ENCODE results near the gene FCHSD2. TPM values are rescaled to one million over a fixed set of nuclear protein-coding genes. Genes with fewer than 3 reads are reported as not detected.

Gene FCHSD2
- total RNA-seq, 1 donor from 2014 or later: 10.0 TPM

DNA sequence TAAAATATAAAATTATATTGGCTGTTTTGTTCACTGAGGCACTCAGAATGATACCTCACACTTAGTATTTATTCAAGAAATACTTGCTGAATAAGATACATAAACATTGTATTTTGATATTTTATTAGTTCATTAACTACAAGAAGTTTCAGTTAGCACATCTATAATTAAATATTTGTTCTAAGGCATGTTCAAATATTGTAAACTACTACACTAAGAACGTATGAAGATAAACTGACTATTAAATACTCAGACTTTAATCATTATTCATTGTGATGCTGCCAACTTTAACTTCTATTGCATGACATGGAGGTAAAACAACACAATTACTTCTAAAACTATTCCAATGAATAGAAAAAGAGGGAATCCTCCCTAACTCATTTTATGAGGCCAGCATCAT, 198.5 kb downstream of the FCHSD2 start:
- no peaks in the 10 kb centered on the region for H3K36me3 ChIP-seq (ENCODE audit: control insufficient read depth, insufficient read depth, low read length)
- TF ChIP-seq, protein P1, sequence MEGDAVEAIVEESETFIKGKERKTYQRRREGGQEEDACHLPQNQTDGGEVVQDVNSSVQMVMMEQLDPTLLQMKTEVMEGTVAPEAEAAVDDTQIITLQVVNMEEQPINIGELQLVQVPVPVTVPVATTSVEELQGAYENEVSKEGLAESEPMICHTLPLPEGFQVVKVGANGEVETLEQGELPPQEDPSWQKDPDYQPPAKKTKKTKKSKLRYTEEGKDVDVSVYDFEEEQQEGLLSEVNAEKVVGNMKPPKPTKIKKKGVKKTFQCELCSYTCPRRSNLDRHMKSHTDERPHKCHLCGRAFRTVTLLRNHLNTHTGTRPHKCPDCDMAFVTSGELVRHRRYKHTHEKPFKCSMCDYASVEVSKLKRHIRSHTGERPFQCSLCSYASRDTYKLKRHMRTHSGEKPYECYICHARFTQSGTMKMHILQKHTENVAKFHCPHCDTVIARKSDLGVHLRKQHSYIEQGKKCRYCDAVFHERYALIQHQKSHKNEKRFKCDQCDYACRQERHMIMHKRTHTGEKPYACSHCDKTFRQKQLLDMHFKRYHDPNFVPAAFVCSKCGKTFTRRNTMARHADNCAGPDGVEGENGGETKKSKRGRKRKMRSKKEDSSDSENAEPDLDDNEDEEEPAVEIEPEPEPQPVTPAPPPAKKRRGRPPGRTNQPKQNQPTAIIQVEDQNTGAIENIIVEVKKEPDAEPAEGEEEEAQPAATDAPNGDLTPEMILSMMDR (IDR thresholded peaks at IDR 0.05; ENCODE audit: insufficient read depth, low read length, severe bottlenecking): no peak
- FAIRE-seq: no peak
- H3K4me3 ChIP-seq (ENCODE audit: low read depth, low read length): no peak overlapping the region
- DNase-seq (ENCODE audit: low read depth): no peak
- H3K27me3 ChIP-seq (ENCODE audit: control insufficient read depth, insufficient read depth, low read length): no peaks in the 10 kb centered on the region

DNA sequence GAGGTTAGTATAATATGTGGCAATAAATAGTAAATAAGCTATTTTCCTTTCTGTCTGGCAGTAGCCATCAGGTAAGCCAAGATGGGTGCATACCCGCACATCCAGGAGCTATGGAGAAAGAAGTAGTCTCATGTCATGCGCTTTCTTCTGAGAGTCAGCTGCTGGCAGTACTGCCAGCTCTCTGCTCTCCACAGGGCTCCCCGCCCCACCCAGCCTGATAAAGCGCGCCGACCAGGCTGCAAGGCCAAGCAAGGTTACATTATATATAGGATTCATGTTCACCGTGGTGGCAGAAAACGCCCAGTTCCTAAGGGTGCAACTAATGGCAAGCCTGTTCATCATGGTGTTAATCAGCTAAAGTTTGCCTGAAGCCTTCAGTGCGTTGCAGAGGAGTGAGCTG, 201.7 kb downstream of the FCHSD2 start:
- FAIRE-seq (no peak), DNase-seq (ENCODE audit: low read depth) (no peak)
- Histone ChIP-seq H3K4me3 (ENCODE audit: low read depth, low read length) (no peak overlapping the region), H3K27me3 (ENCODE audit: control insufficient read depth, insufficient read depth, low read length) (no peaks in the 10 kb centered on the region), H3K36me3 (ENCODE audit: control insufficient read depth, insufficient read depth, low read length) (no peaks in the 10 kb centered on the region)
- TF ChIP-seq, protein P1 (IDR thresholded peaks at IDR 0.05; ENCODE audit: insufficient read depth, low read length, severe bottlenecking): no peak

DNA sequence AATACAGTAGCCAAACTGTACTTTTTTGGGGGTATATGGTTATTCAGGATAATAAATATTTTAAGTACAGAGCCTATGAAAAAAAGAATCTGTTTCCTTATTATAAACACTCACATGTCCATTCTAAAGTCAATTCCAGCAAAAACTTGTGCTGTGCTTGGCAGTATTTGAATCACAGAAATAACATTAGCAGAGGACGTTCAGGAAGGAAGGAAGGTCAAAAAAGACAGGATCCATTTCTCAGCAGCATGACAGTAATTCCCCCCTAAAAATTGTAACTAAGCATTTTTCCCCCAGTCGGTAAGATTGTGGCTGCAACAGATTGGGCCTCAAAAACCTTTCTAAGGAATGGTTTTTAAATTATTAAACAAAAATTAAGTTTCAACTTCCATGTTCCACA, 203.1 kb downstream of the FCHSD2 start:
- TF ChIP-seq, protein P1 (IDR thresholded peaks at IDR 0.05; ENCODE audit: insufficient read depth, low read length, severe bottlenecking): no peak
- FAIRE-seq (no peak), DNase-seq (ENCODE audit: low read depth) (no peak)
- H3K4me3 ChIP-seq (ENCODE audit: low read depth, low read length): no peak overlapping the region
- H3K27me3 ChIP-seq (ENCODE audit: control insufficient read depth, insufficient read depth, low read length): no peaks in the 10 kb centered on the region
- no peaks in the 10 kb centered on the region for H3K36me3 ChIP-seq (ENCODE audit: control insufficient read depth, insufficient read depth, low read length)

GRCh38 chr11:72937439-72937838, 204.7 kb downstream of the FCHSD2 start:
- FAIRE-seq (no peak), DNase-seq (ENCODE audit: low read depth) (no peak)
- Histone ChIP-seq H3K27me3 (ENCODE audit: control insufficient read depth, insufficient read depth, low read length) (no peaks in the 10 kb centered on the region), H3K4me3 (ENCODE audit: low read depth, low read length) (no peak overlapping the region), H3K36me3 (ENCODE audit: control insufficient read depth, insufficient read depth, low read length) (no peaks in the 10 kb centered on the region)
- TF ChIP-seq, protein P1 (IDR thresholded peaks at IDR 0.05; ENCODE audit: insufficient read depth, low read length, severe bottlenecking): no peak

- H3K36me3 ChIP-seq (ENCODE audit: control insufficient read depth, insufficient read depth, low read length): no peaks in the 10 kb centered on the region
- H3K4me3 ChIP-seq (ENCODE audit: low read depth, low read length): no peak overlapping the region
- FAIRE-seq (no peak), DNase-seq (ENCODE audit: low read depth) (no peak)
- TF ChIP-seq, protein P1 (IDR thresholded peaks at IDR 0.05; ENCODE audit: insufficient read depth, low read length, severe bottlenecking): no peak
- no peaks in the 10 kb centered on the region for H3K27me3 ChIP-seq (ENCODE audit: control insufficient read depth, insufficient read depth, low read length)
Observed at GRCh38 chr11:72935700-72936099, 206.4 kb downstream of the FCHSD2 start.

DNA sequence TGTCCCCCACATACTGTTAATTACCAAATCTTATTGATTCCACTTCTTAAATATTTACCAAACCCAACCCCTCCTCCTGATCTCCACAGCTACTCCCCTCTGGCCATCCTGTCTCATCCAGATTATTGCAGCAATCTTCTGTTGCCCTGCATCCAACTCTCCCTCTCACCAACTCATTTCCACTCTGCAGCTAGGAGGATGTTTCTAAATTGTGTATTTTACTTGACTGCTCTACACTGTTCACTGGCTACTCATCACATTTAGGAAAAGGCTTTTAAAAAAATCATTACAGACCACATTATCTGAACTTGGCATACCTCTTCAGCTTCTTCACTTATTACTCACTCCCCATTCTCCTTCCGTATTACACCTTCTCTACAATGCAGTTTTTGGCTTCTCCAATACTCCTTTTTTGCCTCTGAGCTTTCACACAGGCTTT, 210.0 kb downstream of the FCHSD2 start:
- Histone ChIP-seq H3K4me3 (ENCODE audit: low read depth, low read length) (no peak overlapping the region), H3K36me3 (ENCODE audit: control insufficient read depth, insufficient read depth, low read length) (no peaks in the 10 kb centered on the region), H3K27me3 (ENCODE audit: control insufficient read depth, insufficient read depth, low read length) (no peaks in the 10 kb centered on the region)
- TF ChIP-seq, protein P1 (IDR thresholded peaks at IDR 0.05; ENCODE audit: insufficient read depth, low read length, severe bottlenecking): no peak
- DNase-seq (ENCODE audit: low read depth): no peak
- no peak for FAIRE-seq

All from bronchial epithelial cell (primary cell).